NCI-H2029 treated with DMSO at 0.1 percent for 48 hours (cell line): ENCODE data around the gene KDM4B.
A peak's percentile ranks its signal among the peaks of the same experiment; 100 is the strongest.

ENCODE experiments used
- DNase-seq: peaks from one replicate; lab custom pipeline; 2025; lab: John Stamatoyannopoulos, UW

The KDM4B gene

GRCh38 chr19:4984438-4984990, 15.6 kb downstream of the KDM4B start:
- no peak for DNase-seq

- DNase-seq: no peak
Observed at GRCh38 chr19:4985551-4985991, 16.7 kb downstream of the KDM4B start.

- DNase-seq: no peak
Observed at GRCh38 chr19:4986056-4986455, 17.1 kb downstream of the KDM4B start.

GRCh38 chr19:4986471-4986891, 17.6 kb downstream of the KDM4B start:
- DNase-seq: no peak

- no peak for DNase-seq
Observed at GRCh38 chr19:4987256-4987655, 18.3 kb downstream of the KDM4B start.

GRCh38 chr19:4987692-4988370, 18.9 kb downstream of the KDM4B start:
- no peak for DNase-seq

- no peak for DNase-seq
Observed at GRCh38 chr19:4988770-4989251, 19.9 kb downstream of the KDM4B start.

GRCh38 chr19:4990306-4990705, 21.4 kb downstream of the KDM4B start:
- no peak for DNase-seq

- no peak for DNase-seq
Observed at GRCh38 chr19:4991538-4991937, 22.6 kb downstream of the KDM4B start.

- no peak for DNase-seq
Observed at GRCh38 chr19:4991996-4992698, 23.2 kb downstream of the KDM4B start.

GRCh38 chr19:4993683-4994082, 24.8 kb downstream of the KDM4B start:
- DNase-seq: peak; percentile 34

GRCh38 chr19:4996701-4997100, 27.8 kb downstream of the KDM4B start:
- no peak for DNase-seq

- DNase-seq: no peak
Observed at GRCh38 chr19:4997297-4997696, 28.4 kb downstream of the KDM4B start.

GRCh38 chr19:5000120-5000611, 31.3 kb downstream of the KDM4B start:
- DNase-seq: no peak

- no peak for DNase-seq
Observed at GRCh38 chr19:5001615-5002014, 32.7 kb downstream of the KDM4B start.

GRCh38 chr19:5002143-5002542, 33.2 kb downstream of the KDM4B start:
- DNase-seq: no peak

- DNase-seq: no peak
Observed at GRCh38 chr19:5003781-5004180, 34.9 kb downstream of the KDM4B start.

GRCh38 chr19:5005096-5005495, 36.2 kb downstream of the KDM4B start:
- DNase-seq: no peak

- DNase-seq: no peak
Observed at GRCh38 chr19:5006201-5006600, 37.3 kb downstream of the KDM4B start.

GRCh38 chr19:5006821-5007220, 37.9 kb downstream of the KDM4B start:
- DNase-seq: no peak

GRCh38 chr19:5011476-5012238, 42.7 kb downstream of the KDM4B start:
- no peak for DNase-seq
